ENCODE data around the gene CAGE1. TPM values are rescaled to one million over a fixed set of nuclear protein-coding genes. Genes with fewer than 3 reads are reported as not detected.
A peak's percentile ranks its signal among the peaks of the same experiment; 100 is the strongest.

The CAGE1 gene
- total RNA-seq, 1 experiment from 2014 or later = not detected

GRCh38 chr6:7307533-7307932 lies 82.0 kb downstream of the CAGE1 start:
- no peaks in the 10 kb centered on the region for H3K27me3 Mint-ChIP-seq (ENCODE audit: unreplicated experiment)
- no peak overlapping the region for H3K4me3 Mint-ChIP-seq (ENCODE audit: low read depth, unreplicated experiment)
- BruUV-seq (replicated peaks) = no TSS peak
- no peak overlapping the region for H3K27ac Mint-ChIP-seq (ENCODE audit: unreplicated experiment)
- intact Hi-C loops (cut with micrococcal nuclease; ENCODE audit: unreplicated experiment) = no loop called here
- CTCF ChIA-PET = no interaction called here
- peaks cover 10% of the 10 kb centered on the region for H3K4me1 Mint-ChIP-seq (ENCODE audit: low read depth, unreplicated experiment)
- DNase-seq = no peak
- no peaks in the 10 kb centered on the region for H3K9me3 Mint-ChIP-seq (ENCODE audit: low read depth, unreplicated experiment)
- peaks cover 52% of the 10 kb centered on the region for H3K36me3 Mint-ChIP-seq (ENCODE audit: insufficient read depth, unreplicated experiment)
- no peak for TF ChIP-seq CTCF (IDR thresholded peaks at IDR 0.05; ENCODE audit: unreplicated experiment)

- DNase-seq = no peak
- TF ChIP-seq CTCF (IDR thresholded peaks at IDR 0.05; ENCODE audit: unreplicated experiment) = no peak
- Mint-ChIP-seq H3K27me3 (ENCODE audit: unreplicated experiment) (no peaks in the 10 kb centered on the region), H3K4me1 (ENCODE audit: low read depth, unreplicated experiment) (peaks cover 10% of the 10 kb centered on the region), H3K9me3 (ENCODE audit: low read depth, unreplicated experiment) (no peaks in the 10 kb centered on the region), H3K4me3 (ENCODE audit: low read depth, unreplicated experiment) (no peak overlapping the region), H3K36me3 (ENCODE audit: insufficient read depth, unreplicated experiment) (peaks cover 60% of the 10 kb centered on the region), H3K27ac (ENCODE audit: unreplicated experiment) (peak overlapping the region; percentile 16)
- CTCF ChIA-PET = no interaction called here
- BruUV-seq (replicated peaks) = no TSS peak
- intact Hi-C loops (cut with micrococcal nuclease; ENCODE audit: unreplicated experiment) = no loop called here
Observed at GRCh38 chr6:7304821-7305220, 84.7 kb downstream of the CAGE1 start.

GRCh38 chr6:7301702-7302101 lies 87.8 kb downstream of the CAGE1 start:
- Mint-ChIP-seq H3K27me3 (ENCODE audit: unreplicated experiment) (no peaks in the 10 kb centered on the region), H3K36me3 (ENCODE audit: insufficient read depth, unreplicated experiment) (peaks cover 49% of the 10 kb centered on the region), H3K4me1 (ENCODE audit: low read depth, unreplicated experiment) (peaks cover 10% of the 10 kb centered on the region), H3K4me3 (ENCODE audit: low read depth, unreplicated experiment) (no peak overlapping the region), H3K27ac (ENCODE audit: unreplicated experiment) (no peak overlapping the region), H3K9me3 (ENCODE audit: low read depth, unreplicated experiment) (no peaks in the 10 kb centered on the region)
- BruUV-seq (replicated peaks) = no TSS peak
- intact Hi-C loops (cut with micrococcal nuclease; ENCODE audit: unreplicated experiment) = no loop called here
- no peak for TF ChIP-seq CTCF (IDR thresholded peaks at IDR 0.05; ENCODE audit: unreplicated experiment)
- CTCF ChIA-PET = no interaction called here
- DNase-seq = no peak

GRCh38 chr6:7300926-7301325 lies 88.6 kb downstream of the CAGE1 start:
- no peak for TF ChIP-seq CTCF (IDR thresholded peaks at IDR 0.05; ENCODE audit: unreplicated experiment)
- Mint-ChIP-seq H3K27ac (ENCODE audit: unreplicated experiment) (no peak overlapping the region), H3K4me1 (ENCODE audit: low read depth, unreplicated experiment) (peaks cover 10% of the 10 kb centered on the region), H3K4me3 (ENCODE audit: low read depth, unreplicated experiment) (no peak overlapping the region), H3K27me3 (ENCODE audit: unreplicated experiment) (no peaks in the 10 kb centered on the region), H3K9me3 (ENCODE audit: low read depth, unreplicated experiment) (no peaks in the 10 kb centered on the region), H3K36me3 (ENCODE audit: insufficient read depth, unreplicated experiment) (peaks cover 49% of the 10 kb centered on the region)
- no peak for DNase-seq
- no TSS peak for BruUV-seq (replicated peaks)
- CTCF ChIA-PET = no interaction called here
- intact Hi-C loops (cut with micrococcal nuclease; ENCODE audit: unreplicated experiment) = no loop called here

Data from Calu3 (cell line).